GM12875 (cell line): ENCODE data around the gene TRIM36.

Experiments used
- H3K4me3 ChIP-seq: one replicate; pipeline ENCODE4 v1.5.1; 2011; ENCODE audit warnings: low read depth, low read length, control low read depth
- CTCF ChIP-seq: IDR thresholded peaks from 2 replicates; pipeline ENCODE4 v1.5.1; 2011; ENCODE audit warnings: low read depth, mild to moderate bottlenecking, control low read depth, inconsistent platforms, low read length, moderate library complexity, borderline replicate concordance; ENCODE audit not compliant: insufficient read depth

The TRIM36 gene

GRCh38 chr5:115132465-115132864 is 37.2 kb downstream of the TRIM36 start:
- TF ChIP-seq CTCF, result no peak
- no peak overlapping the region for H3K4me3 ChIP-seq

- TF ChIP-seq CTCF, result no peak
- no peak overlapping the region for H3K4me3 ChIP-seq
Measured at GRCh38 chr5:115126303-115126702, 43.4 kb downstream of the TRIM36 start.

DNA sequence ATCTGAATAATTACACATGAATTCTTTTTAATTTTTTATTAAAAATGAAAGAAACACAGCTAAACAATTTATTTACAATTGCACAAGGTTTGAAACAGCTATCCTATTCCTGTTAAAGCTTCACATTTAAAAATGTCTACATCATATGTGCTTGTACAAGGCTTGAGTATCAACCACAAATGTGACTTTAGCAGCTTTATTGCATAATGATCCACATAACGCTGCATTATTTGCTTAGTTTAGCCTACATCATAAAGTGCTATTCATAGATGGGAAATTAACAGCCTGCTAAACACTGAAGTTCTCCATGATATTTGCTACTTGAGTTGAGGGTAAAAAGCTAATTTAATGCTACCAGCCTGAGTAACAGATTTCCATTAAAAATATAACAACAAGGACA is 45.0 kb downstream of the TRIM36 start:
- H3K4me3 ChIP-seq, result no peak overlapping the region
- no peak for TF ChIP-seq CTCF

GRCh38 chr5:115116001-115116400 is 53.7 kb downstream of the TRIM36 start:
- no peak for TF ChIP-seq CTCF
- H3K4me3 ChIP-seq, result no peak overlapping the region

DNA sequence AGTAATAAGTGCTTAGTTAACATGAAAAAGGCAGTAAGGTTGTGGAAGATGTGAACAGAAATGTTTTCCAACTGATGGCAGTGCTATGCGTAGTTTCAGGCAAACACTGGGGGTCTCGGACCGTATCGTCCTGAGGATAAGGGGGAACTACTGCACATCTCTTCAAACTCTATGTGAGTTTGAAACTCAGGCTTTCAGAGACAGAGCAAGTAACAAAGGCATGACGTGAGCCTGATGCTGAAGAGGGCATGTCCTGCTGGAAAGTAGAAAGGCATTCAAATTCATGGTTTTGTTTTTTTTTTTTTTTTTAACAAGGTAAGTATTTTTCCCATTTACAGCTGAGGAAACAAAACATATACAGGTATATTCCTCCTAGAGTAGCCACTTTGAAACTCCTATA is 59.9 kb downstream of the TRIM36 start:
- no peak overlapping the region for H3K4me3 ChIP-seq
- TF ChIP-seq CTCF, result no peak

- no peak overlapping the region for H3K4me3 ChIP-seq
- TF ChIP-seq CTCF, result no peak
Measured at GRCh38 chr5:115109356-115109755, 60.4 kb downstream of the TRIM36 start.

GRCh38 chr5:115100319-115100955 is 69.3 kb downstream of the TRIM36 start:
- no peak overlapping the region for H3K4me3 ChIP-seq

More at GRCh38 chr5:115100319-115100955, 69.3 kb downstream of the TRIM36 start:
- TF ChIP-seq CTCF, result no peak
